Activated CD4-positive, alpha-beta T cell treated with anti-CD3 and anti-CD28 coated beads, Interleukin-2, amount 10 ng/mL, durations not matched to agents 7 days and 5 days (primary cell): ENCODE measurements around the gene CYSRT1. TPM values are rescaled to one million over a fixed set of nuclear protein-coding genes. Genes with fewer than 3 reads are reported as not detected.
A peak's percentile ranks its signal among the peaks of the same experiment; 100 is the strongest.

Experiments used
- CTCF ChIA-PET: fragments of 350-600 bp; sonication (Branson Sonifier 250); formaldehyde crosslinking; loops from one replicate; lab custom pipeline; 2021; ENCODE audit warnings: antibody characterized with exemption; lab: Charles Lee
- POLR2A ChIA-PET: fragments of 350-600 bp; sonication (Branson Sonifier 250); formaldehyde crosslinking; loops from one replicate; lab custom pipeline; 2021; ENCODE audit warnings: antibody characterized with exemption; lab: Charles Lee
- DNase-seq: peaks from one replicate; pipeline ENCODE4 v3.0.0-alpha.2; 2020
- H3K27ac Mint-ChIP-seq: one replicate; pipeline ENCODE4 v1.8.0; 2021; ENCODE audit warnings: mild to moderate bottlenecking, moderate library complexity, mixed read lengths
- H3K27me3 Mint-ChIP-seq: one replicate; pipeline ENCODE4 v1.8.0; 2021; ENCODE audit warnings: mixed read lengths
- H3K36me3 Mint-ChIP-seq: one replicate; pipeline ENCODE4 v1.8.0; 2021; ENCODE audit warnings: low read depth, mixed read lengths
- H3K4me1 Mint-ChIP-seq: one replicate; pipeline ENCODE4 v1.8.0; 2021; ENCODE audit warnings: mixed read lengths
- H3K4me3 Mint-ChIP-seq: one replicate; pipeline ENCODE4 v1.8.0; 2021; ENCODE audit warnings: mild to moderate bottlenecking, moderate library complexity, mixed read lengths
- H3K9me3 Mint-ChIP-seq: one replicate; pipeline ENCODE4 v1.8.0; 2021; ENCODE audit warnings: mixed read lengths
- total RNA-seq, 2 experiments: library from RNA; stranded (reverse); gene quantifications; one replicate each; pipeline ENCODE4 v1.2.3, GENCODE V29; 2021

Gene CYSRT1
- total RNA-seq, 2 experiments from 2014 or later: 0.35 to 0.72 TPM

GRCh38 chr9:137202966-137203365 lies 22.0 kb upstream of the CYSRT1 start:
- ChIA-PET POLR2A (no interaction called here), CTCF (interaction anchor here (0.9 to 1.4 kb wide), 2 partner anchors 24 to 174 kb away, joined by 3 to 4 read pairs; partner anchors contain the start of gene RNF224)
- no peaks in the 10 kb centered on the region for H3K9me3 Mint-ChIP-seq
- peaks cover 16% of the 10 kb centered on the region for H3K36me3 Mint-ChIP-seq
- no peaks in the 10 kb centered on the region for H3K27me3 Mint-ChIP-seq
- peak overlapping the region; percentile 25 for H3K27ac Mint-ChIP-seq
- H3K4me1 Mint-ChIP-seq: peaks cover 47% of the 10 kb centered on the region
- H3K4me3 Mint-ChIP-seq: no peak overlapping the region
- DNase-seq: no peak

- CTCF ChIA-PET: interaction anchor here (1.2 to 2.0 kb wide), 5 partner anchors 9 to 170 kb away, joined by 3 to 6 read pairs (median 5); no protein-coding TSS in a partner anchor
- Mint-ChIP-seq H3K27me3 (no peaks in the 10 kb centered on the region), H3K9me3 (no peaks in the 10 kb centered on the region)
Observed at GRCh38 chr9:137204731-137205125, 20.2 kb upstream of the CYSRT1 start.

GRCh38 chr9:137205126-137206069 lies 19.6 kb upstream of the CYSRT1 start, which contains the start of the genes NDOR1 and TMEM203:
NDOR1 (plus strand) TSS chr9:137205700; CDS start chr9:137205778, 78 bp downstream.
TMEM203 (minus strand) TSS chr9:137205648; CDS start chr9:137205414, 234 bp downstream.
- ChIA-PET POLR2A (interaction anchor here (1.2 kb wide), 1 partner anchor 17 kb away, joined by 4 read pairs; the partner anchor contains the start of genes ANAPC2 and SSNA1), CTCF (interaction anchor here (1.1 to 2.2 kb wide), 8 partner anchors 11 to 170 kb away, joined by 3 to 6 read pairs (median 4); partner anchors contain the start of genes ANAPC2, NPDC1 and SSNA1)
- Mint-ChIP-seq H3K36me3 (peaks cover 20% of the 10 kb centered on the region), H3K27ac (peak within 1 kb of the TSS; percentile 95), H3K27me3 (no peaks in the 10 kb centered on the region), H3K9me3 (no peaks in the 10 kb centered on the region), H3K4me1 (peaks cover 48% of the 10 kb centered on the region), H3K4me3 (peak within 1 kb of the TSS; percentile 93)
- DNase-seq: peak; percentile 95

More at GRCh38 chr9:137204731-137205125, 20.2 kb upstream of the CYSRT1 start:
- peaks cover 48% of the 10 kb centered on the region for H3K4me1 Mint-ChIP-seq
- peaks cover 20% of the 10 kb centered on the region for H3K36me3 Mint-ChIP-seq
- POLR2A ChIA-PET: interaction anchor here (1.2 kb wide), 1 partner anchor 16 kb away, joined by 4 read pairs; the partner anchor contains the start of genes ANAPC2 and SSNA1
- peak overlapping the region; percentile 93 for H3K4me3 Mint-ChIP-seq
- H3K27ac Mint-ChIP-seq: peak overlapping the region; percentile 95
- DNase-seq: no peak

GRCh38 chr9:137206602-137207001 lies 18.4 kb upstream of the CYSRT1 start:
- ChIA-PET POLR2A (no interaction called here), CTCF (interaction anchor here (0.6 to 2.2 kb wide), 8 partner anchors 9 to 160 kb away, joined by 3 to 5 read pairs (median 3); partner anchors contain the start of genes ANAPC2, NPDC1, RNF224 and SSNA1)
- Mint-ChIP-seq H3K4me3 (peak overlapping the region; percentile 93), H3K36me3 (peaks cover 20% of the 10 kb centered on the region), H3K9me3 (no peaks in the 10 kb centered on the region), H3K27me3 (no peaks in the 10 kb centered on the region), H3K27ac (peak overlapping the region; percentile 95), H3K4me1 (peaks cover 40% of the 10 kb centered on the region)
- no peak for DNase-seq

- ChIA-PET POLR2A (no interaction called here), CTCF (no interaction called here)
- DNase-seq: no peak
- Mint-ChIP-seq H3K36me3 (peaks cover 16% of the 10 kb centered on the region), H3K4me3 (no peak overlapping the region), H3K9me3 (no peaks in the 10 kb centered on the region), H3K27ac (no peak overlapping the region), H3K27me3 (no peaks in the 10 kb centered on the region), H3K4me1 (peaks cover 15% of the 10 kb centered on the region)
Observed at GRCh38 chr9:137211532-137211931, 13.4 kb upstream of the CYSRT1 start.

- H3K9me3 Mint-ChIP-seq: no peaks in the 10 kb centered on the region
- CTCF ChIA-PET: interaction anchor here (0.6 kb wide), 1 partner anchor 93 kb away, joined by 3 read pairs; no protein-coding TSS in a partner anchor
- no peak overlapping the region for H3K27ac Mint-ChIP-seq
- POLR2A ChIA-PET: no interaction called here
- peaks cover 5% of the 10 kb centered on the region for H3K4me1 Mint-ChIP-seq
- no peak for DNase-seq
- H3K27me3 Mint-ChIP-seq: no peaks in the 10 kb centered on the region
- H3K4me3 Mint-ChIP-seq: no peak overlapping the region
- peaks cover 10% of the 10 kb centered on the region for H3K36me3 Mint-ChIP-seq
Observed at GRCh38 chr9:137212520-137212919, 12.5 kb upstream of the CYSRT1 start.

GRCh38 chr9:137213160-137214060 lies 11.6 kb upstream of the CYSRT1 start:
- H3K36me3 Mint-ChIP-seq: peaks cover 9% of the 10 kb centered on the region
- H3K27ac Mint-ChIP-seq: no peak overlapping the region
- ChIA-PET CTCF (interaction anchor here (1.0 kb wide), 2 partner anchors 13 to 23 kb away, joined by 3 read pairs; partner anchors contain the start of gene TPRN), POLR2A (no interaction called here)
- H3K9me3 Mint-ChIP-seq: no peaks in the 10 kb centered on the region
- no peak overlapping the region for H3K4me3 Mint-ChIP-seq
- peaks cover 2% of the 10 kb centered on the region for H3K4me1 Mint-ChIP-seq
- no peak for DNase-seq
- H3K27me3 Mint-ChIP-seq: no peaks in the 10 kb centered on the region

GRCh38 chr9:137214620-137215019 lies 10.4 kb upstream of the CYSRT1 start:
- no peak for DNase-seq
- ChIA-PET POLR2A (no interaction called here), CTCF (interaction anchor here (1.0 to 1.4 kb wide), 2 partner anchors 22 kb away, joined by 3 read pairs; no protein-coding TSS in a partner anchor)
- no peaks in the 10 kb centered on the region for H3K27me3 Mint-ChIP-seq
- H3K4me1 Mint-ChIP-seq: no peaks in the 10 kb centered on the region
- no peak overlapping the region for H3K27ac Mint-ChIP-seq
- peaks cover 5% of the 10 kb centered on the region for H3K36me3 Mint-ChIP-seq
- no peak overlapping the region for H3K4me3 Mint-ChIP-seq
- H3K9me3 Mint-ChIP-seq: no peaks in the 10 kb centered on the region

- Mint-ChIP-seq H3K4me1 (no peaks in the 10 kb centered on the region), H3K27me3 (no peaks in the 10 kb centered on the region), H3K36me3 (peaks cover 5% of the 10 kb centered on the region), H3K27ac (no peak overlapping the region), H3K4me3 (no peak overlapping the region), H3K9me3 (no peaks in the 10 kb centered on the region)
- CTCF ChIA-PET: interaction anchor here (0.9 to 1.4 kb wide), 3 partner anchors 9 to 23 kb away, joined by 3 to 4 read pairs (median 3); partner anchors contain the start of genes NDOR1, RNF224 and TMEM203
- POLR2A ChIA-PET: no interaction called here
- DNase-seq: no peak
Observed at GRCh38 chr9:137215196-137215986, 9.6 kb upstream of the CYSRT1 start.

GRCh38 chr9:137216188-137216965 lies 8.6 kb upstream of the CYSRT1 start:
- no peak overlapping the region for H3K27ac Mint-ChIP-seq
- ChIA-PET POLR2A (no interaction called here), CTCF (interaction anchor here (0.6 to 1.2 kb wide), 4 partner anchors 10 to 355 kb away, joined by 3 to 4 read pairs (median 4); partner anchors contain the start of genes NDOR1, RNF224 and TMEM203)
- no peaks in the 10 kb centered on the region for H3K9me3 Mint-ChIP-seq
- H3K4me3 Mint-ChIP-seq: no peak overlapping the region
- H3K4me1 Mint-ChIP-seq: peaks cover 2% of the 10 kb centered on the region
- H3K27me3 Mint-ChIP-seq: no peaks in the 10 kb centered on the region
- peaks cover 5% of the 10 kb centered on the region for H3K36me3 Mint-ChIP-seq
- no peak for DNase-seq
